Caco-2 (cell line): ENCODE measurements around the gene IGFN1. TPM values are rescaled to one million over a fixed set of nuclear protein-coding genes. Genes with fewer than 3 reads are reported as not detected.

ENCODE experiments used
- BruUV-seq: library from RNA; stranded (reverse); fragments of 400-500 nt; replicated peaks from 2 replicates; lab custom pipeline; 2021; lab: Mats Ljungman, UMichigan
- CTCF ChIA-PET: fragments of 300-600 bp; sonication (Branson Sonifier 250); formaldehyde crosslinking; loops from one replicate; lab custom pipeline; 2022; ENCODE audit warnings: antibody characterized with exemption; lab: Charles Lee
- POLR2A ChIA-PET: fragments of 300-600 bp; sonication (Branson Sonifier 250); formaldehyde crosslinking; loops from one replicate; lab custom pipeline; 2022; ENCODE audit warnings: antibody characterized with exemption; lab: Charles Lee
- DNase-seq, 2 experiments: peaks; one replicate each; pipeline versions ENCODE4 v3.0.0 to v3.0.0-alpha.2; 2020 to 2022
- H3K27me3 ChIP-seq: replicated peaks from 2 replicates; pipeline ENCODE4 v1.6.0; 2011; ENCODE audit warnings: low read length; ENCODE audit not compliant: control insufficient read depth, insufficient read depth
- H3K36me3 ChIP-seq: 2 replicates; pipeline ENCODE4 v1.5.1; 2011; ENCODE audit warnings: low read length; ENCODE audit not compliant: control insufficient read depth, insufficient read depth
- H3K4me1 ChIP-seq: fragments of 250-450 bp; sonication (Bioruptor Pico); 2 replicates; pipeline ENCODE4 v1.5.1; 2020; ENCODE audit warnings: mild to moderate bottlenecking
- H3K4me3 ChIP-seq: 2 replicates; pipeline ENCODE4 v1.5.1; 2011; ENCODE audit warnings: low read depth, mild to moderate bottlenecking, control low read depth, low read length
- H3K9me3 ChIP-seq: fragments of 250-450 bp; sonication (Bioruptor Pico); 2 replicates; pipeline ENCODE4 v1.5.1; 2020; ENCODE audit warnings: mild to moderate bottlenecking, moderate library complexity
- H3K27ac Mint-ChIP-seq: one replicate; pipeline ENCODE4 v1.8.0; 2022; ENCODE audit warnings: mixed read lengths; ENCODE audit not compliant: unreplicated experiment
- H3K27me3 Mint-ChIP-seq: one replicate; pipeline ENCODE4 v1.8.0; 2022; ENCODE audit warnings: mixed read lengths; ENCODE audit not compliant: insufficient read depth, unreplicated experiment
- H3K36me3 Mint-ChIP-seq: one replicate; pipeline ENCODE4 v1.8.0; 2022; ENCODE audit warnings: mild to moderate bottlenecking, mixed read lengths; ENCODE audit not compliant: insufficient read depth, unreplicated experiment
- H3K4me1 Mint-ChIP-seq: one replicate; pipeline ENCODE4 v1.8.0; 2022; ENCODE audit warnings: low read depth, mixed read lengths; ENCODE audit not compliant: unreplicated experiment
- H3K4me3 Mint-ChIP-seq: one replicate; pipeline ENCODE4 v1.8.0; 2022; ENCODE audit warnings: mild to moderate bottlenecking, moderate library complexity, mixed read lengths; ENCODE audit not compliant: unreplicated experiment
- H3K9me3 Mint-ChIP-seq: one replicate; pipeline ENCODE4 v1.8.0; 2022; ENCODE audit warnings: mixed read lengths; ENCODE audit not compliant: unreplicated experiment
- intact Hi-C: fragments of 100-400 bp; cut with micrococcal nuclease; formaldehyde crosslinking; loops from one replicate; pipeline ENCODE4 v1.10.0; 2022; ENCODE audit not compliant: unreplicated experiment
- total RNA-seq: library from RNA; stranded (reverse); gene quantifications from 2 replicates; pipeline ENCODE4 v1.2.3, GENCODE V29; 2022
- TF ChIP-seq, protein P1 (sequence below), 2 experiments: fragments of 200-600 bp in 1 of 2; IDR thresholded peaks; 1 replicate in 1 of 2; 2 replicates in 1 of 2; pipeline versions ENCODE4 v1.5.1 to v1.8.0; 2011 to 2022; ENCODE audit warnings: antibody characterized with exemption in 1 of 2, control low read depth in 1 of 2, inconsistent platforms in 1 of 2, low read depth in 1 of 2, low read length in 1 of 2, mild to moderate bottlenecking in 1 of 2, moderate library complexity in 1 of 2; ENCODE audit not compliant: insufficient read depth in 1 of 2, severe bottlenecking in 1 of 2, unreplicated experiment in 1 of 2

The IGFN1 gene
- total RNA-seq, 1 experiment from 2014 or later, result 0.23 TPM

DNA sequence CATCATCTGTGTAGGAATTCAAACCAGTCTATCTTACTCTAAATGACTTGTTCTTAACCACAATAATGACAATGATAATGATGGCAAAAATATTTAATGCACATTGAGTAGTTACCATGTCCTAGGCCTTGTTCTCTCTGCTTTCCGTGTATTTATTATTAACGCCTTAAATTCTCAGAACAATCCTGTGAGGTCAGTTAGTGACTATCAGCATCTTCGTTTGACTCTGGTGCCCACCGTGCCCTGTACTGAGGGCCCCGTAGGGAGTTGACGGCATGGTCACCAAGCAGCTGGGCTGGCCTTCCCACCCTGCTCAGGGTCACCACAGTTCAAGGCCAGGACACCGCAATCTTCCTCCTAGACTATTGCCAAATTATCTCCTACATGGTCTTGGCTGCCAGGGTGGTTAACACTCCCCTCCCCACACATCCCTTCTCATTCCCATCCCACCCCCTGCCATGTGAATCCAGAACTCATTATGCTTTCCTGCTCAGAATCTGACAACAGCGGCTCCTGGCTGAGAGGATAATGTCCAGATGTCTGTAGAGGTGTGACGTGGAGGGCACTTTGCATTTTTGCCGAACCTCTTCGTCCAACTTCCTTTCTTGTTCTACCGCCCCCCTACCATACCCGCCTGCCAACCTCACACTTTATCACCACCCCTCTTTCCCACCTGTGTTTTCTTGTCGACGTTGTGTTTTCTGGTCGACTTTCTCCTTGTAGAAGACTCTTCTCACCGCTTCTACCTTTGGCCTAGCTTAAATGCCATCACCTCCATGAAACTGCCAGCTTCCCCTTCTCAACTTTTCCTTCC, 33.4 kb downstream of the IGFN1 start:
- Histone ChIP-seq H3K27me3 (no peaks in the 10 kb centered on the region), H3K9me3 (no peaks in the 10 kb centered on the region), H3K4me3 (no peak overlapping the region), H3K36me3 (no peaks in the 10 kb centered on the region), H3K4me1 (peaks cover 4% of the 10 kb centered on the region)
- intact Hi-C loops, result loop anchor here (1.0 to 2.0 kb wide), 4 partner anchors 39 to 137 kb away; no protein-coding TSS in a partner anchor
- Mint-ChIP-seq H3K36me3 (no peaks in the 10 kb centered on the region), H3K4me1 (peaks cover 7% of the 10 kb centered on the region), H3K27ac (no peak overlapping the region), H3K27me3 (no peaks in the 10 kb centered on the region), H3K4me3 (no peak overlapping the region), H3K9me3 (no peaks in the 10 kb centered on the region)
- no peak for DNase-seq
- ChIA-PET POLR2A (no interaction called here), CTCF (no interaction called here)
- no TSS peak for BruUV-seq
- TF ChIP-seq, protein P1, sequence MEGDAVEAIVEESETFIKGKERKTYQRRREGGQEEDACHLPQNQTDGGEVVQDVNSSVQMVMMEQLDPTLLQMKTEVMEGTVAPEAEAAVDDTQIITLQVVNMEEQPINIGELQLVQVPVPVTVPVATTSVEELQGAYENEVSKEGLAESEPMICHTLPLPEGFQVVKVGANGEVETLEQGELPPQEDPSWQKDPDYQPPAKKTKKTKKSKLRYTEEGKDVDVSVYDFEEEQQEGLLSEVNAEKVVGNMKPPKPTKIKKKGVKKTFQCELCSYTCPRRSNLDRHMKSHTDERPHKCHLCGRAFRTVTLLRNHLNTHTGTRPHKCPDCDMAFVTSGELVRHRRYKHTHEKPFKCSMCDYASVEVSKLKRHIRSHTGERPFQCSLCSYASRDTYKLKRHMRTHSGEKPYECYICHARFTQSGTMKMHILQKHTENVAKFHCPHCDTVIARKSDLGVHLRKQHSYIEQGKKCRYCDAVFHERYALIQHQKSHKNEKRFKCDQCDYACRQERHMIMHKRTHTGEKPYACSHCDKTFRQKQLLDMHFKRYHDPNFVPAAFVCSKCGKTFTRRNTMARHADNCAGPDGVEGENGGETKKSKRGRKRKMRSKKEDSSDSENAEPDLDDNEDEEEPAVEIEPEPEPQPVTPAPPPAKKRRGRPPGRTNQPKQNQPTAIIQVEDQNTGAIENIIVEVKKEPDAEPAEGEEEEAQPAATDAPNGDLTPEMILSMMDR (IDR thresholded peaks at IDR 0.05; ENCODE audit: insufficient read depth in 1 of 2, low read depth in 1 of 2, low read length in 1 of 2, severe bottlenecking in 1 of 2, unreplicated experiment in 1 of 2), result no peak

- intact Hi-C loops, result no loop called here
- TF ChIP-seq, protein P1 (IDR thresholded peaks at IDR 0.05; ENCODE audit: insufficient read depth in 1 of 2, low read depth in 1 of 2, low read length in 1 of 2, severe bottlenecking in 1 of 2, unreplicated experiment in 1 of 2), result no peak
- no peaks in the 10 kb centered on the region for H3K9me3 ChIP-seq
- no TSS peak for BruUV-seq
- no peak overlapping the region for H3K4me3 Mint-ChIP-seq
- no peak overlapping the region for H3K4me3 ChIP-seq
- H3K27me3 ChIP-seq, result no peaks in the 10 kb centered on the region
- no peaks in the 10 kb centered on the region for H3K36me3 Mint-ChIP-seq
- peaks cover 7% of the 10 kb centered on the region for H3K4me1 Mint-ChIP-seq
- no peaks in the 10 kb centered on the region for H3K27me3 Mint-ChIP-seq
- peaks cover 4% of the 10 kb centered on the region for H3K4me1 ChIP-seq
- H3K9me3 Mint-ChIP-seq, result no peaks in the 10 kb centered on the region
- ChIA-PET POLR2A (no interaction called here), CTCF (no interaction called here)
- H3K36me3 ChIP-seq, result no peaks in the 10 kb centered on the region
- no peak for DNase-seq
- H3K27ac Mint-ChIP-seq, result no peak overlapping the region
These were observed 34.2 kb downstream of the IGFN1 start for GRCh38 chr1:201224666-201225370.

DNA sequence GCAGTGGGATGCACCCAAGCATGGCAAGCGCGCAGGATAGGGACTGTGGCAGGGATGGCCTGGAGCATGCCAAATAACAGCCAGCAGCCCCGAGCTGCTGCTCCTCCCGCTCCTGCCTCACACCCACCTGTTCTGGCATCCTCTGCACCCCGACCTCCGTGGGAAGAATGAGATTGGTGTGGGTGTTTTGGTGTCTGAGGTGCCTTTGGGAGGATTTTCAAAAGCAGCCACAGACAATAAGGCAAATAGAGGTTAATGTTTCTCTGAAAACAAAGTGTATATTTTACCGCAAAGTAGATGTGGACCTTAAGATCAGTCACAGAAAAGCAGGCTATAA, 35.5 kb downstream of the IGFN1 start:
- no TSS peak for BruUV-seq
- DNase-seq, result no peak
- peaks cover 10% of the 10 kb centered on the region for H3K9me3 Mint-ChIP-seq
- no peaks in the 10 kb centered on the region for H3K27me3 ChIP-seq
- H3K36me3 ChIP-seq, result no peaks in the 10 kb centered on the region
- no peaks in the 10 kb centered on the region for H3K36me3 Mint-ChIP-seq
- H3K4me3 Mint-ChIP-seq, result no peak overlapping the region
- no peak overlapping the region for H3K4me3 ChIP-seq
- ChIA-PET CTCF (interaction anchor here (0.6 to 0.9 kb wide), 3 partner anchors 68 to 155 kb away, joined by 3 read pairs; no protein-coding TSS in a partner anchor), POLR2A (no interaction called here)
- peaks cover 4% of the 10 kb centered on the region for H3K4me1 ChIP-seq
- H3K27ac Mint-ChIP-seq, result no peak overlapping the region
- peaks cover 4% of the 10 kb centered on the region for H3K27me3 Mint-ChIP-seq
- TF ChIP-seq, protein P1 (IDR thresholded peaks at IDR 0.05; ENCODE audit: insufficient read depth in 1 of 2, low read depth in 1 of 2, low read length in 1 of 2, severe bottlenecking in 1 of 2, unreplicated experiment in 1 of 2), result no peak
- intact Hi-C loops, result no loop called here
- H3K4me1 Mint-ChIP-seq, result peaks cover 7% of the 10 kb centered on the region
- H3K9me3 ChIP-seq, result no peaks in the 10 kb centered on the region
